OCI-LY1 (cell line): ENCODE data around the gene E2F8.

Experiments used
- H2AFZ ChIP-seq: fragments of 200-600 bp; sonication (generic), shearing (Covaris generic); 2 replicates; pipeline ENCODE4 v1.6.0; 2014; ENCODE audit warnings: antibody characterized with exemption, mild to moderate bottlenecking, low read length
- H3F3A ChIP-seq: fragments of 200-600 bp; sonication (generic), shearing (Covaris generic); 2 replicates; pipeline ENCODE4 v1.6.0; 2014; ENCODE audit warnings: mild to moderate bottlenecking, antibody characterized with exemption, low read length, moderate library complexity; ENCODE audit not compliant: insufficient read depth
- H3K27ac ChIP-seq: fragments of 200-600 bp; sonication (generic); 2 replicates; pipeline ENCODE4 v1.5.1; 2014; ENCODE audit warnings: low read length, mixed run types, mild to moderate bottlenecking, low read depth; ENCODE audit not compliant: poor library complexity, severe bottlenecking
- H3K27me3 ChIP-seq: fragments of 200-600 bp; sonication (generic); 2 replicates; pipeline ENCODE4 v1.6.0; 2014; ENCODE audit warnings: antibody characterized with exemption, mild to moderate bottlenecking, low read length, moderate library complexity; ENCODE audit not compliant: insufficient read depth
- H3K36me3 ChIP-seq: fragments of 200-600 bp; sonication (generic); 2 replicates; pipeline ENCODE4 v1.6.1; 2014; ENCODE audit warnings: mild to moderate bottlenecking, antibody characterized with exemption, low read length, moderate library complexity, mixed read lengths; ENCODE audit not compliant: insufficient read depth
- H3K4me1 ChIP-seq: fragments of 200-600 bp; sonication (generic); 2 replicates; pipeline ENCODE4 v1.5.1; 2014; ENCODE audit warnings: mild to moderate bottlenecking, low read length, moderate library complexity; ENCODE audit not compliant: insufficient read depth, severe bottlenecking
- H3K4me2 ChIP-seq: fragments of 200-600 bp; sonication (generic), shearing (Covaris generic); 2 replicates; pipeline ENCODE4 v1.6.1; 2014; ENCODE audit warnings: low read length
- H3K4me3 ChIP-seq: fragments of 200-600 bp; sonication (generic); 2 replicates; pipeline ENCODE4 v1.5.1; 2014; ENCODE audit warnings: low read length, low read depth, mild to moderate bottlenecking, mixed read lengths; ENCODE audit not compliant: poor library complexity, severe bottlenecking
- H3K79me2 ChIP-seq: fragments of 200-600 bp; shearing (Covaris generic); 2 replicates; pipeline ENCODE4 v1.6.1; 2016; ENCODE audit warnings: mixed run types, low read length, mixed read lengths; ENCODE audit not compliant: insufficient read depth
- H3K9ac ChIP-seq: fragments of 200-600 bp; sonication (generic), shearing (Covaris generic); 2 replicates; pipeline ENCODE4 v1.6.1; 2014; ENCODE audit warnings: mild to moderate bottlenecking, low read length, mixed read lengths
- H3K9me2 ChIP-seq: fragments of 200-600 bp; sonication (generic), shearing (Covaris generic); 2 replicates; pipeline ENCODE4 v1.6.1; 2014; ENCODE audit warnings: low read depth, mild to moderate bottlenecking, low read length, mixed read lengths
- H3K9me3 ChIP-seq: fragments of 200-600 bp; shearing (Covaris generic); 2 replicates; pipeline ENCODE4 v1.6.1; 2014; ENCODE audit warnings: low read length, mixed read lengths
- H4K20me1 ChIP-seq: fragments of 200-600 bp; sonication (generic), shearing (Covaris generic); 2 replicates; pipeline ENCODE4 v1.6.0; 2016; ENCODE audit warnings: mild to moderate bottlenecking, low read length; ENCODE audit not compliant: insufficient read depth
- EZH2 ChIP-seq: fragments of 200-600 bp; sonication (generic), shearing (Covaris generic); IDR thresholded peaks from 2 replicates; pipeline ENCODE4 v1.8.0; 2017; ENCODE audit warnings: borderline replicate concordance, mixed run types, mild to moderate bottlenecking, antibody characterized with exemption, low read length, moderate library complexity, mixed read lengths
- TF ChIP-seq, protein P1 (sequence below): fragments of 200-600 bp; sonication (generic), shearing (Covaris generic); IDR thresholded peaks from 2 replicates; pipeline ENCODE4 v1.5.1; 2017; ENCODE audit warnings: mild to moderate bottlenecking, antibody characterized with exemption, low read length, moderate library complexity, mixed read lengths

Gene E2F8

DNA sequence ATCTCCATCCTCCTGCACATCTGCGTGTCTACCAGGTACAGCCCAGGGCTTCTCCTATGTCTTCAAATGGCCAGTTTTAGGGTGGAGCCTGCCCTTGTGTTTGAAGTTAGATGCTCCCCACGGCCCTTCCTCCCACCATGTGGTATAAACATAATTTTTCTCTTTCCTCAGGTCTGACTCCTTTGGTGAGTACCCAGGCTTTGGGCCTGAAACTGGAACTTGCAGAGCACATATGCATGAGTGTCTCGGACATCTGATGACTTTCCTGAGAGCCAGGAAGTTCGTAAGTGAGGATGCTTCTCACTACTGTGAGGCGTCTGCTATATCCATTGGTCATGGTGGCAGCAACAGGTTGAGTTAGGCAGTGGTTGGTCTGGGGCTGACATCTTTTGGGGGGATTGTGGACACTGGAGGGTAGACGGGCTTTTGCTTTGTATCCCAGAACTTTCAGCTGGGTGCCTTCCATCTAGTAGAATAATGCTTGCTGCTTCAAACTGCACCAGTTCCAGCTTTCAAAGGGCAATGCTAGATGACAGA lies 55.2 kb downstream of the E2F8 start:
- no peaks in the 10 kb centered on the region for H3K27me3 ChIP-seq
- H3K4me3 ChIP-seq: no peak overlapping the region
- H3K9me2 ChIP-seq: no peaks in the 10 kb centered on the region
- no peaks in the 10 kb centered on the region for H4K20me1 ChIP-seq
- H3K4me2 ChIP-seq: no peak overlapping the region
- H3K9me3 ChIP-seq: no peaks in the 10 kb centered on the region
- H3F3A ChIP-seq: no peaks in the 10 kb centered on the region
- H3K27ac ChIP-seq: no peak overlapping the region
- H3K4me1 ChIP-seq: no peaks in the 10 kb centered on the region
- H3K36me3 ChIP-seq: no peaks in the 10 kb centered on the region
- TF ChIP-seq, protein P1, sequence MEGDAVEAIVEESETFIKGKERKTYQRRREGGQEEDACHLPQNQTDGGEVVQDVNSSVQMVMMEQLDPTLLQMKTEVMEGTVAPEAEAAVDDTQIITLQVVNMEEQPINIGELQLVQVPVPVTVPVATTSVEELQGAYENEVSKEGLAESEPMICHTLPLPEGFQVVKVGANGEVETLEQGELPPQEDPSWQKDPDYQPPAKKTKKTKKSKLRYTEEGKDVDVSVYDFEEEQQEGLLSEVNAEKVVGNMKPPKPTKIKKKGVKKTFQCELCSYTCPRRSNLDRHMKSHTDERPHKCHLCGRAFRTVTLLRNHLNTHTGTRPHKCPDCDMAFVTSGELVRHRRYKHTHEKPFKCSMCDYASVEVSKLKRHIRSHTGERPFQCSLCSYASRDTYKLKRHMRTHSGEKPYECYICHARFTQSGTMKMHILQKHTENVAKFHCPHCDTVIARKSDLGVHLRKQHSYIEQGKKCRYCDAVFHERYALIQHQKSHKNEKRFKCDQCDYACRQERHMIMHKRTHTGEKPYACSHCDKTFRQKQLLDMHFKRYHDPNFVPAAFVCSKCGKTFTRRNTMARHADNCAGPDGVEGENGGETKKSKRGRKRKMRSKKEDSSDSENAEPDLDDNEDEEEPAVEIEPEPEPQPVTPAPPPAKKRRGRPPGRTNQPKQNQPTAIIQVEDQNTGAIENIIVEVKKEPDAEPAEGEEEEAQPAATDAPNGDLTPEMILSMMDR: no peak
- no peak for TF ChIP-seq EZH2
- H3K9ac ChIP-seq: no peak overlapping the region
- H3K79me2 ChIP-seq: no peaks in the 10 kb centered on the region
- no peak overlapping the region for H2AFZ ChIP-seq

DNA sequence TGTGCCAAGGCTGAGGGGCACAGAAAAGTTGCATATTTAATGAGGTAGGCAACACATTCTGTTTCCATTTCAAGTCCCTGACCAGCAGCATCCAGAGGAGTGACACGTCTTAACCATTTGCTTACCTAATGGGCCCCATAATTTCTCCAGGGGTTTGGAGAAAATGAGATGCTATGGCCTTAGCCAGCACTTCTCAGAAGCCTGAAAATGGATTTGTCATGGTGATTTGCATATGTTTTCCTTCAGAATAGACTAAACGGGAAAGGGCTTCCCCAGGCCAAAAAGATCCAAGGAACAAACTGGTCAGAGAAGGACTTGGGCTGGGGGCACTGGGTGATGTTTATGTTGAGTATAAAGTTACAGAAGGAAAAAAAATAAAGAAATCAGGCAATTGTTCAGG lies 55.7 kb downstream of the E2F8 start:
- Histone ChIP-seq H3K36me3 (no peaks in the 10 kb centered on the region), H3K9me2 (no peaks in the 10 kb centered on the region), H4K20me1 (no peaks in the 10 kb centered on the region), H3K4me1 (no peaks in the 10 kb centered on the region), H3K27me3 (no peaks in the 10 kb centered on the region), H3K4me2 (no peak overlapping the region), H3K9ac (no peak overlapping the region), H3F3A (no peaks in the 10 kb centered on the region), H3K79me2 (no peaks in the 10 kb centered on the region), H3K9me3 (no peaks in the 10 kb centered on the region), H3K4me3 (no peak overlapping the region), H2AFZ (no peak overlapping the region), H3K27ac (no peak overlapping the region)
- TF ChIP-seq EZH2: no peak
- TF ChIP-seq, protein P1: no peak

DNA sequence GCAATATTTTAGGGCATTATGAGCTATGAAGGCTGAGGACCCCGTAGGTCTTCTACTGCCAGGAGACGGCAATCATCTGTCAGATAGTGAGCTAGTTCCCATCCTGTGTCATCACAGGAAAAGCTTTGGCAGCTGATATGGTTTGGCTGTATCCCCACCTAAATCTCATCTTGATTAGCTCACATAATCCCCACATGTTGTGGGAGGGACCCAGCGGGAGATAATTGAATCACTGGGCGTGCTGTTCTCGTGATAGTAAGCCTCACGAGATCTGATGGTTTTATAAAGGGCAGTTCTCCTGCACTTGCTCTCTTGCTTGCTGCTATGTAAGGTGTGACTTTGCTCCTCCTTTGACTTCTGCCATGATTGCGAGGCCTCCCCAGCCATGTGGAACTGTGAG lies 57.1 kb downstream of the E2F8 start:
- Histone ChIP-seq H3K9me3 (no peaks in the 10 kb centered on the region), H3K9ac (no peak overlapping the region), H3K4me2 (no peak overlapping the region), H2AFZ (no peak overlapping the region), H3K79me2 (no peaks in the 10 kb centered on the region), H3K4me3 (no peak overlapping the region), H3K27ac (no peak overlapping the region), H3K4me1 (no peaks in the 10 kb centered on the region), H3K27me3 (no peaks in the 10 kb centered on the region), H3K9me2 (no peaks in the 10 kb centered on the region), H3F3A (no peaks in the 10 kb centered on the region), H3K36me3 (no peaks in the 10 kb centered on the region), H4K20me1 (no peaks in the 10 kb centered on the region)
- no peak for TF ChIP-seq EZH2
- TF ChIP-seq, protein P1: no peak
